T-helper 22 cell (primary cell): ENCODE measurements around the gene PRTFDC1.

Source experiments
- DNase-seq: peaks from one replicate; pipeline ENCODE4 v3.0.0-alpha.2; 2020; ENCODE audit warnings: low read depth

PRTFDC1 gene

GRCh38 chr10:24872049-24872789 is 80.2 kb downstream of the PRTFDC1 start:
- DNase-seq = no peak

GRCh38 chr10:24871011-24871935 is 81.1 kb downstream of the PRTFDC1 start:
- no peak for DNase-seq

- no peak for DNase-seq
Observed at GRCh38 chr10:24869354-24870015, 82.9 kb downstream of the PRTFDC1 start.

DNA sequence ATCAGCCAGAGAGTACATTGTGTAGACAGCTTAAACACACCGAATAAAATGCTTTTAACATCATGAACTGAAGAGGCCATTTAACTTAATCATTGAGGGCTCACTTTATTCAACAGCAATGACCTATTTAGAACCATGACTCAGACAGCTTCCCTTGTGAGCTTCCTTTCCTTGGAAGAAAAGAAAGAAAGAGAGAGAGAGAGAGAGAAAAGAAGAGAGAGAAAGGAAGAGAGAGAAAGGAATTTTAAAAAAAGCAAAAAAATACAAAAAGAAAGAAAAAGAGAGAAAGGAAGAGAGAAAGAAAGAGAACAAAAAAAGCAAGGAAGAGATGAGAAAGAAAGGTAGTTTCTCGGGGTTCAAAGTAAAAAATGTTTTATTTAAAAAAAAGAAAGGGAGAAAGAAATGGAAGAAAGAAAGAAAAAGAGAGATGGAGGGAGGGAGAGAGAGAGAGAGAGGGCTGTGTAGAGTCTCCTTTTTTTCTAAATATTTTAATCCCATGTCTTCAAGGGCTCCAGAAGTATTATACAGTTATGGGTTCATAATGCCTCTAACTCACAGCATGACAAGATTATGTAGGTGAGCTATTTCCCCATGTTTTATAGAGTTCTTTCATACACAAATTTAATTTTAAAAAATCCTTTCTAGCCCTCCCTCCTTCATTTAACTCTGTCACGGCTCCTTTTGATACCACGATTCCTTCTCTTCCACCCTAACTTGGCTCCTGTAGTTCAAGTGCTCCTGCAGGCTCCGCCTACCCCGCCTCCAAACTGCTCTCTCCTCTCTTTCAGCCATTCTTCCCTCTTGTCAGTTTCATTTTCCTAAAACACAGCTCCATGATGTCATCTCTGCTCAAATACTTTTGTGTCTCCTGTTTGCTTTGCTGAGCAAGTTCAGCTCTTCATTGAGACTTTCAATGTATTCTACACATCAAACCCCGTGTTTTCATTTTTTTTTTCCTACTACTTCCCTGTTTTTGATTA is 85.5 kb downstream of the PRTFDC1 start:
- DNase-seq = no peak

DNA sequence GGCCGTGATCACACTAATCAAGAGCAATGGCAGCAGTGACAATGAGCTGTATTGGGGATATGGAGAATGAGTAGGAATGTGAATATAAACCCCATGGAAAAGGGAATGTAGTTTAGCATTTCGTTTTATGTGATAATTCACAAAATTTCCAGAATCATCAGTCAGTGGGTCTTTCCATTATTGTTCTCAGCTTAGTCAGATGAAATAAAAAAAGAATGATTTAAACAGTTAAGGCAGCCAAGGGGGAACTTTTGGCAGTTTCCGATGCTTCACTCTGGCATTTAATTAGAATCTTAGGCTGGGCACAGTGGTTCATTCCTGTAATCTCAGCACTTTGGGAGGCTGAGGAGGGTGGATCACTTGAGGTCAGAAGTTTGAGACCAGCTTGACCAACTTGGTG is 86.6 kb downstream of the PRTFDC1 start:
- DNase-seq = no peak

- DNase-seq = no peak
Observed at GRCh38 chr10:24862589-24862988, 89.8 kb downstream of the PRTFDC1 start.

GRCh38 chr10:24858288-24859270 is 93.8 kb downstream of the PRTFDC1 start:
- no peak for DNase-seq

- DNase-seq = no peak
Observed at GRCh38 chr10:24857031-24857725, 95.2 kb downstream of the PRTFDC1 start.

DNA sequence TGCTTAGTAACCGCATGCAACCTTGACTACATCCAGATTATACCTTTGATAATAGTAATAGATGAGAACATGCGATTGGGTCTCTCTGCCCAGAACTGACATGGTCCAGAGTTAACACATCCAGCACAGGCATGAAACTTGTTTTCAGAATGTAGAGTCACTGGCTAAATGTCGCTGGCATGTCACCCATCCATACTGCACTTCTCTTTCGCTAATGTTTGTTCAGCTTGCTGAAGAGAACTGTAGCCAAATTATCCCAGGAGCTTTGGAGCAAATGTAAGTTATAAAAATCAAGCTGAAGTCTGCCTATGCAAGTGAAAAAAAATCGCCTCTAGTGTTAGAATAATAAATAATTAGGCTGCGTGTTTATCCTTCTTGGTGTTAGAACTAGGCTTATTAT is 98.2 kb downstream of the PRTFDC1 start:
- DNase-seq = no peak

- DNase-seq = no peak
Observed at GRCh38 chr10:24853661-24854060, 98.7 kb downstream of the PRTFDC1 start.

DNA sequence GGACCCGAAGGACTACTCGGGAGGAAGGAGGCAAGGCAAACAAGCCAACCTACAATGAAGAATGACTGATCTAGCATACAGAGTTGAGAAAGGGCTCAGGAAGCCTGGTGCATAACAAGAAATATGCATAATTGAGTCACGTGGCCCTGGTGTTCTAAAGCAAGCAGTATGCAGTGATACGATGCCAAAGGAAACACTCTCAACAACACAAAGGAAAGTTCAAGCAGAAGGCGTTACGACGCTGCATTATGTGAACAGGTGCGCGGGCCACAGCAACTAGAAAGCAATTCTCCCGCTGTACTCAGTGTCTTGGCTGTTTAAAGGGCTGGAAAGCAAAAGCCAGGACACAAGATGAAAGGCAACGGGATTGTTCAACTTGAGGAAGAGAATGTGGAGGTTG is 100.8 kb downstream of the PRTFDC1 start:
- DNase-seq = no peak

- DNase-seq = no peak
Observed at GRCh38 chr10:24850727-24851296, 101.6 kb downstream of the PRTFDC1 start.

DNA sequence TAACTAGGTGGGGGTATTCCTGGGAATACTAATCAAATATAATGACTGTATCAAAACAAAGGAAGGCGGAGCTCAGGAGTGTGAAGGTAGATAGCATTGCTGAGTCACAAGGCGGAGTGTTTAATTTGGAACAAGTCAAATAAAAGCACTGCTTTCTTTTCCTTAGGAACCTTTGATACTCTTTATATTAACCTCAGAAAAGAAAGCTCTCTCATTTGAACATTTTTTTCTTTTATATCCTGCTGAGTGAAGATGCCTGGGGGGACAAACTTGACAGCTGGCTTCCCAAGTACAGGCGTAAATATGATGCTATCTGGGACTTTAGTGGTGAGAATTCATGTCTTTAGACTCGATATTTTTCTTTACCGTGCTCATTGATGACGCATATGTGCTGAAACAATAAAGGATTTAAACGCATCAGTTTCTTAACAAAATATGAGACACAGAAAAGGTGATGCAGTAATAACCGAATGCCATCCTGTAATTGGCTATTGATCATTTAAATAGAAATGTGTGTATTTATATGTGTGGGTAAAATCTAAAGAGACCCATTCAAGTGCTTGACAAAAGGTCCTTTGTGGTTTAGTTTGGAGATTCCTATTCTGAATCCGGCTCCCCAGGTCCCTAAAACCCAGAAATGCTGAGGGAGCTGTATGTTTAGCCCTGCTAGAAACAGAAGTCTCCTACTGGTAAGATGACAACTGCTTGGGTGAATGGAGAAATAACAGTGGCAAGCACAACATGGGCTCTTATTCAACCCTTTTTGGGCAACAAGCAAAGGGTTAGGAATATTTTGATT is 102.7 kb downstream of the PRTFDC1 start:
- DNase-seq = no peak

- no peak for DNase-seq
Observed at GRCh38 chr10:24849051-24849450, 103.4 kb downstream of the PRTFDC1 start.

DNA sequence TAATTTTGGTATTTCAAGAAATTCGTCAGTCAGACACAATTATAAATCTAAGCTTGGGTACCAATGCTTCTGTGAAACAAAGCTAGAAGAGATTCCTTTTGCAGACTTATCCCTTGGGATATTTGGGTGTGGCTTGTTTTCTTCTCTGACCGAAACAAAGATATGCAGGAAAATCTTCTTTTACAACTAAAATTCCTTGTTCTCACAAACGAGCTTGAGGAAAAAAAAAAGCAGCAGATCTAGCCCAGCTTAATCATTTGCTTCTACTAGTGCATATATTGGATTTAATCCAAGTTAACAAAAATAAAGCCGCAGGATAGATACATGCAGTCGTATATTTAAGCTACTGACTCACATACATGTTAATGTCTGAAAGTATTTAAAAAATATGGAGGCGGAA is 104.2 kb downstream of the PRTFDC1 start:
- no peak for DNase-seq

DNA sequence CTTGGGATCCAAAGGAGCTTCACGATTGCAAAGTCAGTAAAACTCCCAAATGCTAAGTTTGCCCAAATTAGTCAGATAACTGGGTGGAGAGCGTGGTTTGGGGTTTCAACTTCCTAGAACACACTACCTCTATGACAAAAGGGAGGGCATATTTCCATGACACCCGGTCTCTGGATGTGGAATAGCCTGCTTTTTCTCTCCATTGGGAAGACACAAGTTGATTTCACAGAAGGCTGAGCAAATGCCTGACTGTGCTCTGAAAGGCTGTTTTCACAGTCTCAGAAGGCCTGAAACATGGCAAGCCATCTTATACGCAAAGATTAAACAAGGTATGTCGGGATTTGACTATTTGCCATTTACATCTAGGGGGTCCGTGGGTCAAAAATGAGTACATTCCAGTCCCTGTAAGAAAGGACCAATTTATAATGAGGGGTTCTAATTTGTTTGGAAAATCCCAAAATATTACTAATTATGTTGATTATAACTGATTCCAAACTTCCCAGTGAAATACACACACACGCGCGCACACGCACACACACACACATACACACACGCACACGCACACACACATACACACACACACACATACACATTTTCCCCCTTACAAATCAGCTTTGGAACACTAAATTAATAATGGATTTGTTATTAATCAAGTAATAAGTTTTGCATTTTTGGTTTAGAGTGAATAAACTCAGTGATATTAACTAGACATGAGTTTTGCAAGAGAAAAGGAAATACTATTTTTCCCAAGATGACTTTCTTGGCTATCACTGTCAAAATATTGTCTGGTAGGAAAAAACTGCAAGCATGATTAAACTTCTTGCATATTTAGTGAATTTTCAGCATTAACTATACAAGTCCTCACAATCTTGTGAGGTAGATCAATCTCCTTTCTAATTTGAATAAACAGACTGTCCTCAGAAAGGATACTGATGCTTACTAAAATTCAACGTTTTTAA is 105.0 kb downstream of the PRTFDC1 start:
- no peak for DNase-seq

DNA sequence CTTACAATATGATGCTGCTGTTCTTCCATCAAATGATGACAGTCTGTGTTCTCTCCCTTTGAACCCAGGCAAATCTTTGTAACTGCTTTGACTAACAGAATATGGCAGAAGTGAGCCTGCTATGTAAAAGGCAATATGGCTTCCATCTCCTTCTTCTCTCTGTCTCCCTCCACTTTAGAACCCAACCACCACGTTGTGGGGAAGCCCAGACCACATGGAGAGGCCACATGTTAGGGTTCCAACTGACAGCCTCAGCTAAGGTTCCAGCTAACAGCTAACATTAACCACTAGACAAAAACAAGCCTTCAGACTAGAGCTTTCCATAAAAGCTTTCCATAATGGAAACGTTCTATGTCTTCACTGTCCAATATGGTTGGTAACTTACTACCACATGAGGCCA is 107.7 kb downstream of the PRTFDC1 start:
- DNase-seq = no peak
